ENCODE results near the gene BRIX1. TPM values are rescaled to one million over a fixed set of nuclear protein-coding genes. Genes with fewer than 3 reads are reported as not detected.

Gene BRIX1, protein sequence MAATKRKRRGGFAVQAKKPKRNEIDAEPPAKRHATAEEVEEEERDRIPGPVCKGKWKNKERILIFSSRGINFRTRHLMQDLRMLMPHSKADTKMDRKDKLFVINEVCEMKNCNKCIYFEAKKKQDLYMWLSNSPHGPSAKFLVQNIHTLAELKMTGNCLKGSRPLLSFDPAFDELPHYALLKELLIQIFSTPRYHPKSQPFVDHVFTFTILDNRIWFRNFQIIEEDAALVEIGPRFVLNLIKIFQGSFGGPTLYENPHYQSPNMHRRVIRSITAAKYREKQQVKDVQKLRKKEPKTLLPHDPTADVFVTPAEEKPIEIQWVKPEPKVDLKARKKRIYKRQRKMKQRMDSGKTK
- total RNA-seq: 43.2 and 51.3 TPM in 2 replicates
- long read RNA-seq, transcript BRIX1-201 (10 exons, 1,926 nt): major isoform, 127 of 147 reads
- long read RNA-seq, partial matches to known transcripts: 1 of 147 reads
- long read RNA-seq, other reads (novel, unspliced or antisense): 17 of 147 reads

DNA sequence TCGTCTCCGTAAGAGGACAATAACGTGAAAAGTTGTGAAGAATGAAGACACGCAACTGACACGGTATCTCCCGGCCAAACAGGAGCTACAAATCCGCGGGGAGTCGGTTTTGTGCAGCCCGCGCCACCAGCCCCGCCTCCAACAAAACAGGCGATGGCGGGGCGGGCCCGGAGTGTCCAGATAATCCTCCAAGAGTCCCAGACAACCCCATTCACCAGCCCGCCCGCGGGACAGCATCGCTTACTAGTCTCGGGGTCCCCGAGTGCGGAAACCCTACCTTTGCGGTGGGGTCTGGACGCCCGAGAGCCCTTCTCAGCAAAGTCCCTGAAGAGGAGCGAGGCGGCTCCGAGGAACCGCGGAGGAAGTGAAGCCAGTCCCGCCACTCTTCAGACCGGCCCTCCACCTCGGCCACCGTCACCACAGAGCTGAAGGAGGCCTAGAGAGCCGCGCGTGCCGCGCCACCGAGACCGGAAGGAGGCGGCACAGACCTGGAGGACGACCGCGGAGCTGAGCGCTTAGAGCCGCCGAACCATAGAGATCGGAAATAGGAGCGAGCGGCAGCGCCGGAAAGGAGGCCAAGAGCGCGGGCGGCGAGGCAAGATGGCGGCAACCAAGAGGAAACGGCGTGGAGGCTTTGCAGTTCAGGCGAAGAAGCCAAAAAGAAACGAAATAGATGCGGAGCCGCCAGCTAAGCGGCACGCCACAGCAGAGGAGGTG lies at the start of gene BRIX1, which contains the start of gene RAD1:
TSS of gene BRIX1 (plus strand) at position 573 of the 717 bp plus-strand sequence. CDS start at position 601, 28 bp downstream.
TSS of gene RAD1 (minus strand) at position 366 of the 717 bp plus-strand sequence. CDS start 612 bp downstream, outside the sequence.
- Mint-ChIP-seq H3K4me1 (peaks cover 29% of the 10 kb centered on the region), H3K27ac (ENCODE audit: unreplicated experiment) (no peak within 1 kb of the TSS), H3K9me3 (no peaks in the 10 kb centered on the region), H3K36me3 (ENCODE audit: low read depth) (peaks cover 3% of the 10 kb centered on the region), H3K27me3 (ENCODE audit: low read depth) (no peaks in the 10 kb centered on the region), H3K4me3 (no peak within 1 kb of the TSS)
- TF ChIP-seq CTCF (conservative IDR thresholded peaks at IDR 0.05): no peak
- peak; percentile 91 for DNase-seq (ENCODE audit: low read depth, low spot score)

DNA sequence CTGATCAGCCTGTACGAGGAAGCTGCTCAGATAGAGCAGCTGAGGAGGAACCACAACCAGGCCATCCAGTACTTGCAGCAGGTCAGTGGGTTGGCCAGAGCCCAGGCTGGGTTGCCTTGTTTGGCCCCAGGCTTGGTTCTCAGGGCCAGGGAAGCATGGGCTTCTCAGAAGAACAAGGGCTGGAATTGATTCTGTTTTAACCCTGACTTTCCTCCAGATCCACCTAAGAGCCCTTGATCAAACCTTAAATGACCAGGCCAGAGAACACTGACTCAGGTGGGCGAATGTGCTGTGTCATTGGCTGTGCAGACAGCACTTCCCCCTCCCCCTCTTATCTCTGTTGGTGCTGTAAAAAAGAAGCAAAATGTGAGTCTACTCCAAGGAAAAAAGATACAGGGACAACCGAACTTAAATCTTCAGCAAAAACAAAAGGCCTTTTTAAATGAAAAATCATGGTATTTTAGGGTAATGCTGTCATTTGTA lies 48.5 kb upstream of the BRIX1 start:
- DNase-seq (ENCODE audit: low read depth, low spot score): no peak
- H3K27ac Mint-ChIP-seq (ENCODE audit: unreplicated experiment): no peak overlapping the region
- peaks cover 10% of the 10 kb centered on the region for H3K36me3 Mint-ChIP-seq (ENCODE audit: low read depth)
- TF ChIP-seq CTCF (conservative IDR thresholded peaks at IDR 0.05): no peak
- H3K27me3 Mint-ChIP-seq (ENCODE audit: low read depth): no peaks in the 10 kb centered on the region
- no peaks in the 10 kb centered on the region for H3K9me3 Mint-ChIP-seq
- no peak overlapping the region for H3K4me3 Mint-ChIP-seq
- peaks cover 23% of the 10 kb centered on the region for H3K4me1 Mint-ChIP-seq

DNA sequence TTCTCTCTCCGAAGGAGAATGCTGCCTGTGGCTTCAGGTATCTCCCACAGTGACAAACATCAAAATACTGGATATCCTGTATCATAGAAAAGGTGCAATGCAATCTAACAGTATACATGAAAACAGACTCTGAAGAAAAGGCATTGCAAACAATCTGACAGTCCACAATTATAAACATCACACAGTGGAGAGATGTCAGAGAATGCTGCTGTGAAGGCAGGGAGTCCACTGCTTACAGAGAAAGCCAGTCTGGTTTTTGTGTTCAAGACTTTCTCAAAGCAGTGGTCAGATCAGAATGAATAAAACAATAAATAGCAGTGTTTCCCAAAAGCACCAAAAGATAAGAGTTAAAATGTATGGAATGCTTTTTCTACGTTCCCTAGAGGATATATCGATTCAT lies 47.9 kb upstream of the BRIX1 start:
- Mint-ChIP-seq H3K4me1 (peaks cover 23% of the 10 kb centered on the region), H3K27ac (ENCODE audit: unreplicated experiment) (no peak overlapping the region)
- TF ChIP-seq CTCF (conservative IDR thresholded peaks at IDR 0.05): no peak

GRCh38 chr5:34868791-34869190 lies 46.7 kb upstream of the BRIX1 start:
- DNase-seq (ENCODE audit: low read depth, low spot score): no peak
- TF ChIP-seq CTCF (conservative IDR thresholded peaks at IDR 0.05): no peak
- Mint-ChIP-seq H3K27ac (ENCODE audit: unreplicated experiment) (peak overlapping the region; percentile 81), H3K4me3 (no peak overlapping the region), H3K9me3 (no peaks in the 10 kb centered on the region), H3K36me3 (ENCODE audit: low read depth) (peaks cover 10% of the 10 kb centered on the region), H3K27me3 (ENCODE audit: low read depth) (no peaks in the 10 kb centered on the region), H3K4me1 (peaks cover 23% of the 10 kb centered on the region)

More for the DNA sequence above, 47.9 kb upstream of the BRIX1 start:
- Mint-ChIP-seq H3K4me3 (no peak overlapping the region), H3K9me3 (no peaks in the 10 kb centered on the region), H3K36me3 (ENCODE audit: low read depth) (peaks cover 10% of the 10 kb centered on the region), H3K27me3 (ENCODE audit: low read depth) (no peaks in the 10 kb centered on the region)
- no peak for DNase-seq (ENCODE audit: low read depth, low spot score)

GRCh38 chr5:34869256-34869655 lies 46.3 kb upstream of the BRIX1 start:
- no peaks in the 10 kb centered on the region for H3K27me3 Mint-ChIP-seq (ENCODE audit: low read depth)

More at GRCh38 chr5:34869256-34869655, 46.3 kb upstream of the BRIX1 start:
- Mint-ChIP-seq H3K36me3 (ENCODE audit: low read depth) (peaks cover 10% of the 10 kb centered on the region), H3K9me3 (no peaks in the 10 kb centered on the region), H3K4me1 (peaks cover 23% of the 10 kb centered on the region), H3K4me3 (no peak overlapping the region), H3K27ac (ENCODE audit: unreplicated experiment) (peak overlapping the region; percentile 21)
- no peak for DNase-seq (ENCODE audit: low read depth, low spot score)
- TF ChIP-seq CTCF (conservative IDR thresholded peaks at IDR 0.05): no peak
